ENCODE measurements around the gene CYP20A1. TPM values are rescaled to one million over a fixed set of nuclear protein-coding genes. Genes with fewer than 3 reads are reported as not detected.
A peak's percentile ranks its signal among the peaks of the same experiment; 100 is the strongest.
"Not testable (repeated sequence)": the region's sequence is repeated elsewhere in the genome, so short reads cannot be mapped to it uniquely, and the experiment has no call there.

The CYP20A1 gene
- total RNA-seq, 1 donor from 2014 or later: 21.0 TPM

GRCh38 chr2:203238292-203238703 is 520 bp upstream of the CYP20A1 start:
- intact Hi-C loops (cut with micrococcal nuclease): loop anchor here (1.0 to 5.0 kb wide), 4 partner anchors 89 to 579 kb away; partner anchors contain the start of genes NBEAL1 and WDR12
- Mint-ChIP-seq H3K9me3 (no peaks in the 10 kb centered on the region), H3K4me3 (ENCODE audit: low read depth) (peak overlapping the region; percentile 91), H3K27ac (peak overlapping the region; percentile 100), H3K27me3 (ENCODE audit: low read depth) (no peaks in the 10 kb centered on the region), H3K4me1 (ENCODE audit: low read depth) (peaks cover 17% of the 10 kb centered on the region), H3K36me3 (ENCODE audit: low read depth) (peaks cover 25% of the 10 kb centered on the region)
- no peak for DNase-seq (ENCODE audit: low spot score)

- no peak for DNase-seq (ENCODE audit: low spot score)
Observed at GRCh38 chr2:203240491-203240890, 1.7 kb downstream of the CYP20A1 start.

DNA sequence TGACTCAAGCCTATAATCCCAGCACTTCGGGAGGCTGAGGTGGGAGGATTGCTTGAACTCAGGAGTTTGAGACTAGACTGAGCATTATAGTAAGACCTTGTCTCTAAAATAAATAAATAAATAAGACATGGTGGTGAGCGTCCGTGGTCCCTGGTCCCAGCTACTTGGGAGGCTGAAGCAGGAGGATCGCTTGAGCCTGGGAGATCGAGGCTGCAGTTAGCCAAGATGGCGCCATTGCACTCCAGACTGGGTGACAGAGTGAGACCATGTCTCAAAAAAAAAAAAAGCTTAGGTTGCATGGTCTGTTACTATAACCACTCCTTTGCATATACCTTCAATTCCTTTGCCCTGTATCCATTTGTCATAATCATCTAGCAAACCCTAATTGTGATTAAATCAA is 3.7 kb downstream of the CYP20A1 start:
- H3K9me3 Mint-ChIP-seq: no peaks in the 10 kb centered on the region
- no peak overlapping the region for H3K4me3 Mint-ChIP-seq (ENCODE audit: low read depth)
- H3K27ac Mint-ChIP-seq: no peak overlapping the region
- H3K4me1 Mint-ChIP-seq (ENCODE audit: low read depth): peaks cover 22% of the 10 kb centered on the region
- peaks cover 49% of the 10 kb centered on the region for H3K36me3 Mint-ChIP-seq (ENCODE audit: low read depth)
- no peaks in the 10 kb centered on the region for H3K27me3 Mint-ChIP-seq (ENCODE audit: low read depth)
- DNase-seq (ENCODE audit: low spot score): no peak
- intact Hi-C loops (cut with micrococcal nuclease): no loop called here

More at GRCh38 chr2:203240491-203240890, 1.7 kb downstream of the CYP20A1 start:
- H3K36me3 Mint-ChIP-seq (ENCODE audit: low read depth): peaks cover 37% of the 10 kb centered on the region
- peak overlapping the region; percentile 91 for H3K4me3 Mint-ChIP-seq (ENCODE audit: low read depth)
- intact Hi-C loops (cut with micrococcal nuclease): no loop called here
- no peaks in the 10 kb centered on the region for H3K9me3 Mint-ChIP-seq
- H3K27me3 Mint-ChIP-seq (ENCODE audit: low read depth): no peaks in the 10 kb centered on the region
- H3K27ac Mint-ChIP-seq: peak overlapping the region; percentile 54
- H3K4me1 Mint-ChIP-seq (ENCODE audit: low read depth): peaks cover 20% of the 10 kb centered on the region

DNA sequence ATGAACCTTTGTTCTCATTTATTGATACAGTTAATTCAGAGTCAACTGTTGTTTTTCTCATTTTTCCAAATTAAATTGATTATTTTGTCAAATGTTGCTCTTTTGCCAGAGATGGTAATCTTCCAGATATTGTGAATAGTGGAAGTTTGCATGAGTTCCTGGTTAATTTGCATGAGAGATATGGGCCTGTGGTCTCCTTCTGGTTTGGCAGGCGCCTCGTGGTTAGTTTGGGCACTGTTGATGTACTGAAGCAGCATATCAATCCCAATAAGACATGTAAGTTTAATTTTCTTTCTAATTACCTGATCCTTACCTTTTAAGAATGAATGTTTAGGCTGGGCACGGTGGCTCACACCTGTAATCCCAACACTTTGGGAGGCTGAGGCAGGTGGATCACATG is 7.8 kb downstream of the CYP20A1 start:
- Mint-ChIP-seq H3K4me1 (ENCODE audit: low read depth) (peaks cover 11% of the 10 kb centered on the region), H3K27me3 (ENCODE audit: low read depth) (no peaks in the 10 kb centered on the region), H3K27ac (no peak overlapping the region), H3K4me3 (ENCODE audit: low read depth) (no peak overlapping the region), H3K9me3 (no peaks in the 10 kb centered on the region), H3K36me3 (ENCODE audit: low read depth) (peaks cover 44% of the 10 kb centered on the region)
- intact Hi-C loops (cut with micrococcal nuclease): no loop called here
- no peak for DNase-seq (ENCODE audit: low spot score)

DNA sequence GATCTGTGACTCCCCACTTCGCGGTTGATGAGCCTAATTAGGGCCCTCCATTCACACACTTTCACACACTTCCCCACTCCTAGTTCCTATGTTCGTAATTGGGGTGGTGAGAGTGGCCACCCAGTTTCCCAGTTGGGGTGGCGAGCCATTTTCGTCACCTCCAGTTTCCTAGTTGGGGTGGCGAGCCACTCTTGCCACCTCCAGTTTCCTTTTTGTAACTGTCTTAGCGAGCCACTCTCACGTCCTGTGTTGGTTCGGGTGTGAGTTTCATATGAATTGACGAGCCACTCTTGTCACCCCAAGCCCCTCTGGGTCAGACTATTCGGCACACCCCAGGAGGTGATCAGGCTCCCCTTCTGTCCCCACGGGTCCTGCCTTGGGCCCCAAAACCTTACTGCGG is 14.0 kb downstream of the CYP20A1 start:
- H3K9me3 Mint-ChIP-seq: no peaks in the 10 kb centered on the region
- H3K4me1 Mint-ChIP-seq (ENCODE audit: low read depth): peaks cover 2% of the 10 kb centered on the region
- no peak overlapping the region for H3K4me3 Mint-ChIP-seq (ENCODE audit: low read depth)
- intact Hi-C loops (cut with micrococcal nuclease): no loop called here
- peaks cover 49% of the 10 kb centered on the region for H3K36me3 Mint-ChIP-seq (ENCODE audit: low read depth)
- DNase-seq (ENCODE audit: low spot score): no peak
- H3K27ac Mint-ChIP-seq: no peak overlapping the region
- no peaks in the 10 kb centered on the region for H3K27me3 Mint-ChIP-seq (ENCODE audit: low read depth)

GRCh38 chr2:203253422-203254095 is 14.7 kb downstream of the CYP20A1 start:
- H3K9me3 Mint-ChIP-seq; H3K4me3 Mint-ChIP-seq (ENCODE audit: low read depth); H3K27me3 Mint-ChIP-seq (ENCODE audit: low read depth); DNase-seq (ENCODE audit: low spot score); intact Hi-C loops (cut with micrococcal nuclease); H3K4me1 Mint-ChIP-seq (ENCODE audit: low read depth); H3K27ac Mint-ChIP-seq: not testable (repeated sequence)
- H3K36me3 Mint-ChIP-seq (ENCODE audit: low read depth): peaks cover 52% of the 10 kb centered on the region

- peaks cover 33% of the 10 kb centered on the region for H3K36me3 Mint-ChIP-seq (ENCODE audit: low read depth)
- no peak overlapping the region for H3K27ac Mint-ChIP-seq
- intact Hi-C loops (cut with micrococcal nuclease): no loop called here
- no peak overlapping the region for H3K4me3 Mint-ChIP-seq (ENCODE audit: low read depth)
- H3K9me3 Mint-ChIP-seq: no peaks in the 10 kb centered on the region
- H3K4me1 Mint-ChIP-seq (ENCODE audit: low read depth): peaks cover 1% of the 10 kb centered on the region
- DNase-seq (ENCODE audit: low spot score): no peak
- H3K27me3 Mint-ChIP-seq (ENCODE audit: low read depth): no peaks in the 10 kb centered on the region
Observed at GRCh38 chr2:203261326-203262159, 22.7 kb downstream of the CYP20A1 start.

- H3K27ac Mint-ChIP-seq: no peak overlapping the region
- H3K27me3 Mint-ChIP-seq (ENCODE audit: low read depth): no peaks in the 10 kb centered on the region
- H3K36me3 Mint-ChIP-seq (ENCODE audit: low read depth): peaks cover 29% of the 10 kb centered on the region
Observed at GRCh38 chr2:203279288-203279687, 40.5 kb downstream of the CYP20A1 start.

DNA sequence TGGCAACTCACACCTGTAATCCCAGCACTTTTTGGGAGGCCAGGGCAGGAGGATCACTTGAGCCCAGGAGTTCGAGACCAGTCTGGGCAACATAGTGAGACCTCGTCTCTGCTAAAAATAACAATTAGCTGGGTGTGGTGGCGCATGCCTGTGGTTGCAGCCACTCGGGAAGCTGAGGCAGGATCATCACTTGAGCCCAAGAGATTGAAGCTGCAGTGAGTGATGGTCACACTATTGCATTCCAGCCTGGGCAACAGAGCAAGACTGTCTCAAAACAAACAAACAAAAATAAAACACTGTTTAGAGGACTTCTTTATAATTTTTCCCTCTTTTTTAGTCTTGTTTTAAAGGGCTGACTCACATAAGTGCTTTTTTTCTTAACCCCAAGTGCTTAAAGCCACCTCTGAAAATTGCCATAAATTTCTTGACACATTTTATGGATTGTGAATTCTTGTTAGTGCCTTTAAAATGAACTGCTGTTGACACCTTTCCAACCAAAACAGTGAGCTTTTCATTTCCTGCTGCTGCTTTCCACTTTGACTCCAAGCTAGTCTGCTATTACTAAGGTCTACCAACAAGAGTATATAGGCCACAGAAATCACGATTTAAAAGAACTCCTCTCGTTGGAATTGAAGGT is 41.7 kb downstream of the CYP20A1 start:
- H3K9me3 Mint-ChIP-seq: no peaks in the 10 kb centered on the region
- H3K4me1 Mint-ChIP-seq (ENCODE audit: low read depth): no peaks in the 10 kb centered on the region
- H3K27ac Mint-ChIP-seq: no peak overlapping the region
- no peaks in the 10 kb centered on the region for H3K27me3 Mint-ChIP-seq (ENCODE audit: low read depth)
- peaks cover 38% of the 10 kb centered on the region for H3K36me3 Mint-ChIP-seq (ENCODE audit: low read depth)
- intact Hi-C loops (cut with micrococcal nuclease): no loop called here
- no peak for DNase-seq (ENCODE audit: low spot score)
- H3K4me3 Mint-ChIP-seq (ENCODE audit: low read depth): no peak overlapping the region

More at GRCh38 chr2:203279288-203279687, 40.5 kb downstream of the CYP20A1 start:
- Mint-ChIP-seq H3K9me3 (no peaks in the 10 kb centered on the region), H3K4me3 (ENCODE audit: low read depth) (no peak overlapping the region), H3K4me1 (ENCODE audit: low read depth) (no peaks in the 10 kb centered on the region)
- intact Hi-C loops (cut with micrococcal nuclease): no loop called here
- no peak for DNase-seq (ENCODE audit: low spot score)

GRCh38 chr2:203282101-203282500 is 43.3 kb downstream of the CYP20A1 start:
- H3K27ac Mint-ChIP-seq: no peak overlapping the region
- intact Hi-C loops (cut with micrococcal nuclease): no loop called here
- peaks cover 40% of the 10 kb centered on the region for H3K36me3 Mint-ChIP-seq (ENCODE audit: low read depth)

DNA sequence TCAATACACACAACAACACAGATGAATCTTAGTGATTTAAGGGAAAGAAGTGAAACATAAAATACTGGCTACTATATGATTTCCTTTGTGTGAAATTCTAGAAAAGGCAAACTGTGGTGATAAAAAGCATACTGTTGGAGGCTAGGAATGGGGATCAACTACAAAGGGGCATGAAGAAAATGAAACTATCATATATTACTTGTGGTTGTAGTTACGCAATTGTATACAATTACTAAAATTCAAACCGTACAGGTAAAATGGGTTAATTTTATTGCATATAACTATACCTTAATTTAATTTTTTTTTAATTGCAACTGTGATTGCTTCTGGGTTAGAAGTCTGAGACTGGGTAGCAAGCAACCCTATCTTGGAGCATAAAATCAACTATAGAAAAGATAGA is 47.7 kb downstream of the CYP20A1 start:
- no peak for DNase-seq (ENCODE audit: low spot score)

More at GRCh38 chr2:203282101-203282500, 43.3 kb downstream of the CYP20A1 start:
- Mint-ChIP-seq H3K4me3 (ENCODE audit: low read depth) (no peak overlapping the region), H3K9me3 (no peaks in the 10 kb centered on the region), H3K27me3 (ENCODE audit: low read depth) (no peaks in the 10 kb centered on the region), H3K4me1 (ENCODE audit: low read depth) (no peaks in the 10 kb centered on the region)
- DNase-seq (ENCODE audit: low spot score): no peak

GRCh38 chr2:203301667-203302066 is 62.8 kb downstream of the CYP20A1 start:
- Mint-ChIP-seq H3K27me3 (ENCODE audit: low read depth) (no peaks in the 10 kb centered on the region), H3K4me3 (ENCODE audit: low read depth) (no peak overlapping the region), H3K9me3 (no peaks in the 10 kb centered on the region), H3K36me3 (ENCODE audit: low read depth) (peaks cover 8% of the 10 kb centered on the region), H3K27ac (no peak overlapping the region), H3K4me1 (ENCODE audit: low read depth) (no peaks in the 10 kb centered on the region)
- no peak for DNase-seq (ENCODE audit: low spot score)
- intact Hi-C loops (cut with micrococcal nuclease): no loop called here

More for the DNA sequence above, 47.7 kb downstream of the CYP20A1 start:
- Mint-ChIP-seq H3K4me3 (ENCODE audit: low read depth) (no peak overlapping the region), H3K4me1 (ENCODE audit: low read depth) (peaks cover 2% of the 10 kb centered on the region), H3K36me3 (ENCODE audit: low read depth) (peaks cover 35% of the 10 kb centered on the region), H3K27me3 (ENCODE audit: low read depth) (no peaks in the 10 kb centered on the region), H3K27ac (no peak overlapping the region), H3K9me3 (no peaks in the 10 kb centered on the region)
- intact Hi-C loops (cut with micrococcal nuclease): no loop called here

- H3K27ac Mint-ChIP-seq; H3K4me1 Mint-ChIP-seq (ENCODE audit: low read depth); H3K36me3 Mint-ChIP-seq (ENCODE audit: low read depth); H3K27me3 Mint-ChIP-seq (ENCODE audit: low read depth); H3K9me3 Mint-ChIP-seq; DNase-seq (ENCODE audit: low spot score); intact Hi-C loops (cut with micrococcal nuclease); H3K4me3 Mint-ChIP-seq (ENCODE audit: low read depth): not testable (repeated sequence)
Observed at GRCh38 chr2:203302586-203302985, 63.8 kb downstream of the CYP20A1 start.

All from activated T-helper 2 cell treated with anti-CD3 and anti-CD28 coated beads, Interferon-gamma antibody, Interleukin-2, Interleukin-4, amounts not matched to agents 10 μg/mL and 5 μg/mL and 100 μg/mL, durations not matched to agents 14 hours and 24 hours and 36 hours (primary cell).